T-helper 1 cell treated with Interleukin-12 subunit alpha and Interleukin-12 subunit beta and Interleukin-4 antibody, amounts not matched to agents 30 ng/mL and 1 ng/mL, for 36 hours (primary cell): ENCODE measurements around the gene ACAD11. TPM values are rescaled to one million over a fixed set of nuclear protein-coding genes. Genes with fewer than 3 reads are reported as not detected.

ENCODE experiments used
- intact Hi-C: fragments of 100-400 bp; cut with micrococcal nuclease; formaldehyde crosslinking; loops from one replicate; pipeline ENCODE4 v1.15.1; 2024
- total RNA-seq: library from RNA; stranded (reverse); gene quantifications from 2 replicates; pipeline ENCODE4 v1.2.3, GENCODE V29; 2022

Gene ACAD11
- total RNA-seq, 1 donor from 2014 or later = 17.5 TPM

DNA sequence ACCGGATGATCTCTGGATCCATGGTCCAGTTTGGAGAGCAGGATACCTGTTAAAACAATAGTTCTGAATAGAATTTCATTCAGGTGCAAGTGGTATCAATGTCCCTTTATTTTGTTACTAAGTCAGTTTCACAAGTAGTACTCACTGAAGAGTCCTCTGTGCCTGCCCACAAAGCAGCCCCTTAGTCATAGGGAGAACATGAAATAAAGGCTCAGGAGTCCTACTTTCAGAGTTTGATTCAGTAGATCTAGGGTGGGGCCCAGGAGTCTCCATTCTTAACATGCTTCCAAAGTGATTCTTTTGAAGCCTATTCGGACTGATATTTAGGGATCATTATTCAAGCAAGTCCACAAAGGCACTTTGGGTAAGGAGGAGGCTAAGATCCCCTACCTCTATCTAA, 142.3 kb downstream of the ACAD11 start:
- intact Hi-C loops = no loop called here

DNA sequence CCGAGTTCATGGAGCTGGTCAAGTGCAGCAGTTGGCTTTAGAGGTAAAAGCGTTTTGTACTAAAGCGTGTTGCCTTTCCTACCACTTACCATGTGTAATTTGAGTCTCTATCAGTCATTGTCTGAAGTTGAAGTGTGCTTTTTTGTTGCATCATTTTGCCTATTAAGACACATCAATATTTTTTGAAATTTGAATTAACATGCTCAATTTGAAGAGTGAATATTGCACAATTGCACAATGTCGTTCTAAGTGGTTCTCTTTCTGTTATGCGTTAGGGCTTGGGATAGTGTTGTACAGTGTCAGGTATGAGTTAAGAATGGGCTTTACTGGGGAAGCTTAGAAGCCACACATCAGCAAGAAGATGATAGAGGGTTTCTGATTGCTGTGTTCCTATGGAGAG, 146.6 kb downstream of the ACAD11 start:
- intact Hi-C loops = no loop called here

DNA sequence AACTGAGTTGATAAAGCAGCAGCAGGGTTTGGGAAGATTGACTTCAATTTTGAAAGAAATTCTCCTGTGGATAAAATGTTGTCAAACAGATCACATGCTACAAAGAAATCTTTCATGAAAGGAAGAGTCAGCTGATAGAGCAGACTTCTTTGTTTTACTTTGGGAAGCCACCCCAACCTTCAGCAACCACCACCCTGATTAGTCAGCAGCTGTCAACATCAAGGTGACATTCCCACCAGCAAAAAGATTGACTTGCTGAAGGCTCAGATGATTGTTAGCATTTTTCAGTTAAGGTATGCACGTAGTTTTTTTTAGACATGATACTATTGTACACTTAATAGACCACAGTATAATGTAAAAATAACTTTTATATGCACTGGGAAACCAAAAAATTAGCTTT, 150.1 kb downstream of the ACAD11 start:
- intact Hi-C loops = no loop called here

DNA sequence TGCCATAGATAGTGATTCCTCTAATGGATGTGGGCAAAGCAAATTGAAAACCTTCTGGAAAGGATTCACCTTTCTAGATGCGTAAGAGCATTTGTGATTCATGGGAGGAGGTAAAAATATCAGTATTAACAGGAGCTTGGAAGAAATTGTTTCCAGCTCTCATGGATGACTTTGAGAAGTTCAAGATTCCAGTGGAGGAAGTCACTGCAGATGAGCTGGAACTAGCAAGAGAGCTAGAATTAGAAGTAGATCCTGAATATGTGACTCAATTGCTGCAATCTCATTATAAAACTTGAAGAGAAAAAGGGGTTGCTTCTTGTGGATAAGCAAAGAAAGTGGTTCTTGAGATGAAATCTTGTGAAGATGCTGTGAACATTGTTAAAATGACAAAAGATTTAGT, 150.5 kb downstream of the ACAD11 start:
- intact Hi-C loops = no loop called here

Other genes with a start within 250 kb of the ACAD11 start
- gene DNAJC13, start 242.3 kb downstream of the ACAD11 start, total RNA-seq = 35.4 TPM in 2 replicates
- gene ACKR4, start 62.5 kb downstream of the ACAD11 start, total RNA-seq = not detected in 2 replicates
- gene UBA5, start 520 bp upstream of the ACAD11 start, total RNA-seq = 44.5 and 48.9 TPM in 2 replicates
- 14.1 and 18.9 TPM in 2 replicates for gene NPHP3, start 62.6 kb upstream of the ACAD11 start, total RNA-seq